ENCODE measurements around the gene KIF13A.
"Not testable (repeated sequence)": the region's sequence is repeated elsewhere in the genome, so short reads cannot be mapped to it uniquely, and the experiment has no call there.

DNA sequence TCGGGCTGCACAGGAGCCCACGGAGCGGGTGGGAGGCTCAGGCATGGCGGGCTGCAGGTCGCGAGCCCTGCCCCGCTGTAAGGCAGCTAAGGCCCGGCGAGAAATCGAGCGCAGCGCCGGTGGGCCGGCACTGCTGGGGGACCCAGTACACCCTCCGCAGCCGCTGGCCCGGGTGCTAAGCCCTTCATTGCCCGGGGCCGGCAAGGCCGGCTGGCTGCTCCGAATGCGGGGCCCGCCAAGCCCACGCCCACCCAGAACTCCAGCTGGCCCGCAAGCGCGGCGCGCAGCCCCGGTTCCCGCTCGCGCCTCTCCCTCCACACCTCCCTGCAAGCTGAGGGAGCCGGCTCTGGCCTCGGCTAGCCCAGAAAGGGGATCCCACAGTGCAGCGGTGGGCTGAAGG is 11.2 kb downstream of the KIF13A start:
- not testable (repeated sequence) for TF ChIP-seq ZNF561 (CRISPR knock-in tag; conservative IDR thresholded peaks at IDR 0.05); ZNF133 (CRISPR knock-in tag; IDR thresholded peaks at IDR 0.05); ZC3H11A (IDR thresholded peaks at IDR 0.05; ENCODE audit: low read depth, low read length)
